A673 (cell line): ENCODE measurements around the gene DSCAML1. TPM values are rescaled to one million over a fixed set of nuclear protein-coding genes. Genes with fewer than 3 reads are reported as not detected.

Experiments used
- BruUV-seq: library from RNA; stranded (reverse); fragments of 400-500 nt; replicated peaks from 2 replicates; lab custom pipeline; 2021; lab: Mats Ljungman, UMichigan
- CTCF ChIA-PET: fragments of 300-600 bp; sonication (Branson Sonifier 250); formaldehyde crosslinking; loops from one replicate; lab custom pipeline; 2022; ENCODE audit warnings: antibody characterized with exemption; lab: Charles Lee
- POLR2A ChIA-PET: fragments of 300-600 bp; sonication (Branson Sonifier 250); formaldehyde crosslinking; loops from one replicate; lab custom pipeline; 2022; ENCODE audit warnings: antibody characterized with exemption; ENCODE audit not compliant: low non-redundant PET; lab: Charles Lee
- DNase-seq: peaks from one replicate; pipeline ENCODE4 v3.0.0-alpha.2; 2015; ENCODE audit warnings: low spot score
- H3K27ac ChIP-seq: fragments of 200-600 bp; sonication (generic); 2 replicates; pipeline ENCODE4 v1.5.1; 2016; ENCODE audit warnings: mixed run types, low read depth, mild to moderate bottlenecking, mixed read lengths, antibody characterized with exemption, low read length; ENCODE audit not compliant: poor library complexity, severe bottlenecking
- H3K27me3 ChIP-seq: fragments of 200-600 bp; sonication (generic); replicated peaks from 2 replicates; pipeline ENCODE4 v1.6.1; 2017; ENCODE audit warnings: mixed run types, low read depth, mild to moderate bottlenecking, mixed read lengths, antibody characterized with exemption, low read length; ENCODE audit not compliant: insufficient read depth, poor library complexity
- H3K36me3 ChIP-seq: fragments of 200-600 bp; sonication (generic); 2 replicates; pipeline ENCODE4 v1.6.1; 2016; ENCODE audit warnings: mixed run types, mild to moderate bottlenecking, mixed read lengths, antibody characterized with exemption, low read length; ENCODE audit not compliant: insufficient read depth, poor library complexity, severe bottlenecking
- H3K4me1 ChIP-seq: fragments of 200-600 bp; sonication (generic); 2 replicates; pipeline ENCODE4 v1.6.1; 2017; ENCODE audit warnings: mixed run types, mild to moderate bottlenecking, mixed read lengths, antibody characterized with exemption, low read length; ENCODE audit not compliant: insufficient read depth, poor library complexity, severe bottlenecking
- H3K4me3 ChIP-seq: fragments of 200-600 bp; sonication (generic); 2 replicates; pipeline ENCODE4 v1.5.1; 2016; ENCODE audit warnings: low read depth, mixed run types, mild to moderate bottlenecking, mixed read lengths, low read length; ENCODE audit not compliant: poor library complexity, severe bottlenecking
- H3K9me3 ChIP-seq: fragments of 200-600 bp; sonication (generic); 2 replicates; pipeline ENCODE4 v1.6.1; 2016; ENCODE audit warnings: mixed run types, low read depth, mild to moderate bottlenecking, mixed read lengths, antibody characterized with exemption, low read length; ENCODE audit not compliant: poor library complexity, severe bottlenecking
- CTCF ChIP-seq: fragments of 300-800, 200-600 bp; sonication (generic); conservative IDR thresholded peaks from 2 replicates; pipeline ENCODE4 v1.5.1; 2017; ENCODE audit warnings: low read depth, mild to moderate bottlenecking, antibody characterized with exemption, low read length, moderate library complexity, mixed read lengths
- EZH2 ChIP-seq: fragments of 200-600 bp; sonication (generic); IDR thresholded peaks from 2 replicates; pipeline ENCODE4 v1.6.1; 2017; ENCODE audit warnings: borderline replicate concordance, low read depth, mild to moderate bottlenecking, mixed read lengths, antibody characterized with exemption, low read length; ENCODE audit not compliant: poor library complexity, severe bottlenecking
- intact Hi-C: fragments of 100-400 bp; cut with micrococcal nuclease; formaldehyde crosslinking; loops from one replicate; pipeline ENCODE4 v1.10.0; 2022; ENCODE audit not compliant: unreplicated experiment
- total RNA-seq: library from RNA; stranded (reverse); gene quantifications from 2 replicates; pipeline ENCODE4 v1.2.3, GENCODE V29; 2021

DSCAML1 gene
- total RNA-seq, 1 experiment from 2014 or later: not detected

- TF ChIP-seq CTCF (no peak), EZH2 (no peak)
- POLR2A ChIA-PET: no interaction called here
- Histone ChIP-seq H3K27ac (no peak overlapping the region), H3K27me3 (peaks cover 4% of the 10 kb centered on the region), H3K9me3 (no peaks in the 10 kb centered on the region), H3K4me1 (no peaks in the 10 kb centered on the region), H3K4me3 (no peak overlapping the region), H3K36me3 (no peaks in the 10 kb centered on the region)
- intact Hi-C loops: no loop called here
- CTCF ChIA-PET: no interaction called here
- no TSS peak for BruUV-seq
- no peak for DNase-seq
These were observed 298.2 kb downstream of the DSCAML1 start for GRCh38 chr11:117498791-117499190.

- no TSS peak for BruUV-seq
- H3K4me1 ChIP-seq: no peaks in the 10 kb centered on the region
- ChIA-PET CTCF (no interaction called here), POLR2A (no interaction called here)
- no peaks in the 10 kb centered on the region for H3K9me3 ChIP-seq
- peaks cover 9% of the 10 kb centered on the region for H3K27me3 ChIP-seq
- intact Hi-C loops: no loop called here
- no peak for DNase-seq
- no peaks in the 10 kb centered on the region for H3K36me3 ChIP-seq
- no peak overlapping the region for H3K4me3 ChIP-seq
- TF ChIP-seq EZH2: no peak
- no peak for TF ChIP-seq CTCF
- H3K27ac ChIP-seq: no peak overlapping the region
These were observed 299.6 kb downstream of the DSCAML1 start for GRCh38 chr11:117497206-117497951.

- BruUV-seq: no TSS peak
- intact Hi-C loops: no loop called here
- TF ChIP-seq EZH2 (no peak), CTCF (no peak)
- H3K27me3 ChIP-seq: peaks cover 9% of the 10 kb centered on the region
- POLR2A ChIA-PET: no interaction called here
- no peak overlapping the region for H3K27ac ChIP-seq
- CTCF ChIA-PET: no interaction called here
- no peak overlapping the region for H3K4me3 ChIP-seq
- H3K9me3 ChIP-seq: no peaks in the 10 kb centered on the region
- no peak for DNase-seq
- no peaks in the 10 kb centered on the region for H3K4me1 ChIP-seq
- H3K36me3 ChIP-seq: no peaks in the 10 kb centered on the region
These were observed 301.7 kb downstream of the DSCAML1 start for GRCh38 chr11:117495357-117495756.
